ENCODE data around the gene METTL15. TPM values are rescaled to one million over a fixed set of nuclear protein-coding genes. Genes with fewer than 3 reads are reported as not detected.

METTL15 gene
- total RNA-seq, 1 donor from 2014 or later = 16.7 TPM

- H3K36me3 Mint-ChIP-seq (ENCODE audit: insufficient read depth) = peaks cover 16% of the 10 kb centered on the region
- DNase-seq (ENCODE audit: low spot score, unreplicated experiment) = no peak
- peaks cover 4% of the 10 kb centered on the region for H3K9me3 Mint-ChIP-seq (ENCODE audit: low read depth)
- peaks cover 7% of the 10 kb centered on the region for H3K4me1 Mint-ChIP-seq (ENCODE audit: low read depth)
- H3K4me3 Mint-ChIP-seq (ENCODE audit: low read depth) = no peak overlapping the region
- H3K27me3 Mint-ChIP-seq = no peaks in the 10 kb centered on the region
- TF ChIP-seq CTCF (IDR thresholded peaks at IDR 0.05; ENCODE audit: unreplicated experiment) = no peak
- H3K27ac Mint-ChIP-seq = no peak overlapping the region
Measured at GRCh38 chr11:28153586-28153985, 45.4 kb downstream of the METTL15 start.

- H3K27ac Mint-ChIP-seq = no peak overlapping the region
- H3K36me3 Mint-ChIP-seq (ENCODE audit: insufficient read depth) = peaks cover 27% of the 10 kb centered on the region
- no peak for TF ChIP-seq CTCF (IDR thresholded peaks at IDR 0.05; ENCODE audit: unreplicated experiment)
- no peak for DNase-seq (ENCODE audit: low spot score, unreplicated experiment)
- H3K4me1 Mint-ChIP-seq (ENCODE audit: low read depth) = peaks cover 21% of the 10 kb centered on the region
- H3K4me3 Mint-ChIP-seq (ENCODE audit: low read depth) = no peak overlapping the region
- peaks cover 15% of the 10 kb centered on the region for H3K9me3 Mint-ChIP-seq (ENCODE audit: low read depth)
- H3K27me3 Mint-ChIP-seq = no peaks in the 10 kb centered on the region
Measured at GRCh38 chr11:28168718-28169117, 60.5 kb downstream of the METTL15 start.

GRCh38 chr11:28169816-28170215 is 61.6 kb downstream of the METTL15 start:
- DNase-seq (ENCODE audit: low spot score, unreplicated experiment) = no peak
- H3K4me3 Mint-ChIP-seq (ENCODE audit: low read depth) = no peak overlapping the region
- peak overlapping the region; percentile 38 for H3K27ac Mint-ChIP-seq
- H3K27me3 Mint-ChIP-seq = no peaks in the 10 kb centered on the region
- H3K4me1 Mint-ChIP-seq (ENCODE audit: low read depth) = peaks cover 21% of the 10 kb centered on the region
- H3K36me3 Mint-ChIP-seq (ENCODE audit: insufficient read depth) = peaks cover 31% of the 10 kb centered on the region
- peaks cover 16% of the 10 kb centered on the region for H3K9me3 Mint-ChIP-seq (ENCODE audit: low read depth)
- TF ChIP-seq CTCF (IDR thresholded peaks at IDR 0.05; ENCODE audit: unreplicated experiment) = no peak

GRCh38 chr11:28170759-28171158 is 62.6 kb downstream of the METTL15 start:
- TF ChIP-seq CTCF (IDR thresholded peaks at IDR 0.05; ENCODE audit: unreplicated experiment) = no peak
- H3K9me3 Mint-ChIP-seq (ENCODE audit: low read depth) = peaks cover 14% of the 10 kb centered on the region

GRCh38 chr11:28176351-28176750 is 68.2 kb downstream of the METTL15 start:
- H3K36me3 Mint-ChIP-seq (ENCODE audit: insufficient read depth) = peaks cover 17% of the 10 kb centered on the region
- no peak overlapping the region for H3K4me3 Mint-ChIP-seq (ENCODE audit: low read depth)
- H3K4me1 Mint-ChIP-seq (ENCODE audit: low read depth) = no peaks in the 10 kb centered on the region
- peaks cover 8% of the 10 kb centered on the region for H3K9me3 Mint-ChIP-seq (ENCODE audit: low read depth)
- H3K27me3 Mint-ChIP-seq = no peaks in the 10 kb centered on the region
- no peak for TF ChIP-seq CTCF (IDR thresholded peaks at IDR 0.05; ENCODE audit: unreplicated experiment)
- no peak overlapping the region for H3K27ac Mint-ChIP-seq
- DNase-seq (ENCODE audit: low spot score, unreplicated experiment) = no peak

More at GRCh38 chr11:28170759-28171158, 62.6 kb downstream of the METTL15 start:
- H3K4me1 Mint-ChIP-seq (ENCODE audit: low read depth) = peaks cover 21% of the 10 kb centered on the region
- peaks cover 30% of the 10 kb centered on the region for H3K36me3 Mint-ChIP-seq (ENCODE audit: insufficient read depth)
- no peaks in the 10 kb centered on the region for H3K27me3 Mint-ChIP-seq
- H3K4me3 Mint-ChIP-seq (ENCODE audit: low read depth) = no peak overlapping the region
- no peak for DNase-seq (ENCODE audit: low spot score, unreplicated experiment)
- peak overlapping the region; percentile 60 for H3K27ac Mint-ChIP-seq
